Tibial artery (tissue), 4 donors: ENCODE measurements around the gene LRPAP1.

Source experiments
- DNase-seq, 2 donors: peaks; one replicate each; pipeline ENCODE4 v3.0.0-alpha.2; 2019
- H3K27ac ChIP-seq, 2 donors: fragments of 200-600 bp; sonication (generic) in 1 of 2; 1 replicate in 1 of 2; 2 replicates in 1 of 2; pipeline ENCODE4 v1.5.1; 2018 to 2019; ENCODE audit warnings: mild to moderate bottlenecking in 1 of 2
- H3K27me3 ChIP-seq, 2 donors: fragments of 200-600 bp; sonication (generic) in 1 of 2; one replicate each; pipeline versions ENCODE4 v1.5.1 to v1.6.0; 2016 to 2019
- H3K36me3 ChIP-seq, 3 donors: fragments of 200-600 bp; sonication (generic) in 2 of 3; one replicate each; pipeline ENCODE4 v1.5.1; 2016 to 2019; ENCODE audit warnings: mild to moderate bottlenecking in 2 of 3
- H3K4me1 ChIP-seq, 4 donors: fragments of 200-600 bp; sonication (generic) in 2 of 4; 1 replicate in 3 of 4; 2 replicates in 1 of 4; pipeline ENCODE4 v1.5.1; 2016 to 2019
- H3K4me3 ChIP-seq, 2 donors: fragments of 200-600 bp; sonication (generic) in 1 of 2; 1 replicate in 1 of 2; 2 replicates in 1 of 2; pipeline ENCODE4 v1.5.1; 2018 to 2019; ENCODE audit warnings: mild to moderate bottlenecking in 2 of 2
- H3K9me3 ChIP-seq, 3 donors: fragments of 200-600 bp; sonication (generic) in 1 of 3; one replicate each; pipeline ENCODE4 v1.5.1; 2016 to 2019
- intact Hi-C: fragments of 100-400 bp; cut with DNase I; formaldehyde crosslinking; loops from one replicate; pipeline ENCODE4 v1.15.0; 2023; ENCODE audit warnings: low total_unique reads
- TF ChIP-seq, protein P1 (sequence below), 2 experiments: fragments of 200-600 bp in 1 of 2; fragments of 450-650 bp in 1 of 2; IDR thresholded peaks; one replicate each; pipeline ENCODE4 v1.5.1; 2017 to 2019; ENCODE audit warnings: antibody characterized with exemption in 2 of 2, mild to moderate bottlenecking in 1 of 2, moderate library complexity in 1 of 2

LRPAP1 gene

DNA sequence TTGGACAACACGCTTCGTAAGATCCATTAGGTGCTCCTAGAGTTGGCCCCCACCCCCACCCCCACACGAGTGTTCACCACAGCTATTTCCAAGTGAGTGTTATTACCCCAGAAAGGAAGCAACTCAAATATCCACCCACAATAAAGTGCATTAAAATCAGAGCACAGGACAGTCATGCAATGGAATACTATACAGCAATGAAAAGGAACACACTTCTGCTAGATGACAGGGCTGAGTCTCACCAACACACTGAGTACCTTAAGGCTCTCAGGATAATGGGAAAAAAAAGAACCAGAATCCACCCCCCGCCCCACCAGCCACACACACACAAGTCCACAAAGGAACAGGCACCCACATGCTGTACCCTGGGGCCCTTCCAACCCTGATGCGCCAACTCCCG, 21.0 kb downstream of the LRPAP1 start:
- no peak overlapping the region for H3K27ac ChIP-seq
- no peaks in the 10 kb centered on the region for H3K27me3 ChIP-seq
- intact Hi-C loops, result no loop called here
- H3K4me3 ChIP-seq, result no peak overlapping the region
- DNase-seq, result no peak
- TF ChIP-seq, protein P1, sequence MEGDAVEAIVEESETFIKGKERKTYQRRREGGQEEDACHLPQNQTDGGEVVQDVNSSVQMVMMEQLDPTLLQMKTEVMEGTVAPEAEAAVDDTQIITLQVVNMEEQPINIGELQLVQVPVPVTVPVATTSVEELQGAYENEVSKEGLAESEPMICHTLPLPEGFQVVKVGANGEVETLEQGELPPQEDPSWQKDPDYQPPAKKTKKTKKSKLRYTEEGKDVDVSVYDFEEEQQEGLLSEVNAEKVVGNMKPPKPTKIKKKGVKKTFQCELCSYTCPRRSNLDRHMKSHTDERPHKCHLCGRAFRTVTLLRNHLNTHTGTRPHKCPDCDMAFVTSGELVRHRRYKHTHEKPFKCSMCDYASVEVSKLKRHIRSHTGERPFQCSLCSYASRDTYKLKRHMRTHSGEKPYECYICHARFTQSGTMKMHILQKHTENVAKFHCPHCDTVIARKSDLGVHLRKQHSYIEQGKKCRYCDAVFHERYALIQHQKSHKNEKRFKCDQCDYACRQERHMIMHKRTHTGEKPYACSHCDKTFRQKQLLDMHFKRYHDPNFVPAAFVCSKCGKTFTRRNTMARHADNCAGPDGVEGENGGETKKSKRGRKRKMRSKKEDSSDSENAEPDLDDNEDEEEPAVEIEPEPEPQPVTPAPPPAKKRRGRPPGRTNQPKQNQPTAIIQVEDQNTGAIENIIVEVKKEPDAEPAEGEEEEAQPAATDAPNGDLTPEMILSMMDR (IDR thresholded peaks at IDR 0.05), result no peak
- H3K9me3 ChIP-seq, result no peaks in the 10 kb centered on the region
- no peaks in the 10 kb centered on the region for H3K4me1 ChIP-seq
- peaks cover 59 to 97% (median 82%) of the 10 kb centered on the region in 3 donors for H3K36me3 ChIP-seq

DNA sequence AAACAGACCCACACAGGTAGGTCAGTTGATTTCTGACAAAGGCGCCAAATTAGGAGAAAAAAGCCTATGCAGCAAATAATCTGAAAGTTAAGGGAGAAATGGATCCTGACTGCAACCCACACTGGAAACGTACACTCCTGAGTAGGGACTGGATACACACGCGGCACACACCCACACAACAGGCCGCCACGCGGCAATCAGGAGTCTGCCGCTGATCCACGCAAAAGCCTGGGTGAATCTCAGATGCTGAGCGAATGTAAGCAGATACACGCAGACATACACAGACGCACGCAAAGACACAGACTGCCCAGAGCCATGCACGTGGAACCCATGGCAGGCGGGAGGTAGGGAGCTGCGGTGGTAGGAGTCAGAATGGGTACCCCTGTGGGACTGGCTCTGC, 21.7 kb downstream of the LRPAP1 start:
- Histone ChIP-seq H3K9me3 (no peaks in the 10 kb centered on the region), H3K36me3 (peaks cover 52 to 97% (median 80%) of the 10 kb centered on the region in 3 donors), H3K4me1 (no peaks in the 10 kb centered on the region), H3K4me3 (no peak overlapping the region), H3K27ac (no peak overlapping the region), H3K27me3 (no peaks in the 10 kb centered on the region)
- TF ChIP-seq, protein P1 (IDR thresholded peaks at IDR 0.05), result no peak
- no peak for DNase-seq
- intact Hi-C loops, result no loop called here

DNA sequence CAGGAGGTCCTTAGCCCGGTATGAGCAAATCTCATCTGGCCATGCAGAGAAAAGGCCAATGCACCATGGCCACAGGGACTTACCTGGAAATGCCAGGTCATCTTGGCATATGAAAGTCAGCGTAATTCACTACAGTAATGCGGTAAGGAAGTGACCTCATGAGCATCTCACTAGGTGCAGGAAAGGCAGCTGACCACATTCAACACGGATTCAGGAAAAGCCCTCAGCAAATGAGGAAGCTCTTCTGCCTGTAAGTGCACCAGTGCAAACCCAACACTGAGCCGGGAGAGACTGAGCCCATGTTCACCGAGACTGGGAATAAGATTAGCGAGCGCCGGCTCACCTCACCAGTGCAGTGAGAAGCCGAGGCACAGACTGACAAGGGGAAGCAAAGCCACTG, 23.7 kb downstream of the LRPAP1 start:
- H3K27me3 ChIP-seq, result no peaks in the 10 kb centered on the region
- TF ChIP-seq, protein P1 (IDR thresholded peaks at IDR 0.05), result no peak
- no peak overlapping the region for H3K4me3 ChIP-seq
- H3K9me3 ChIP-seq, result no peaks in the 10 kb centered on the region
- intact Hi-C loops, result no loop called here
- no peak for DNase-seq
- no peak overlapping the region for H3K27ac ChIP-seq
- peaks cover 39 to 97% (median 75%) of the 10 kb centered on the region in 3 donors for H3K36me3 ChIP-seq
- H3K4me1 ChIP-seq, result no peaks in the 10 kb centered on the region

DNA sequence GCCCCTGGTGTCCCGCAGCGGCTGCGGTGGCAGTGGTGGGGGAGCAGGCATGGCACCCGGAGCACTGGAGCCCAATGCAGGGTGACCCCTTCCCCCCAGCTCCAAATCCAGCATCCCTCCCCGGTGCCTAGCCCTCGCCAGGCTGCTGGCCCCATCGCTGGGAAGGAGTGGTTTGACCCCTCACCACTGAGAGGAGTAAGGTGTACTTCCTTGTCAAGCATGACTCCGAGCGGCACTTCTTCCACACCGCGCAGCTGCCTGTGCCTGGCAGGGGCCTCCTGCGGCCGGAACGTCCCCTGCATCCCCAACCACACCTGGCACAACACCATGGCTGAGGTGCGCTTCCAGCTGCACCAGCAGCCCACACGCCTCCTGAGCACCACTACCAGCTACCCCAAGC, 27.0 kb downstream of the LRPAP1 start:
- Histone ChIP-seq H3K36me3 (peaks cover 35 to 97% (median 63%) of the 10 kb centered on the region in 3 donors), H3K4me3 (no peak overlapping the region), H3K4me1 (no peaks in the 10 kb centered on the region), H3K9me3 (no peaks in the 10 kb centered on the region), H3K27ac (no peak overlapping the region), H3K27me3 (no peaks in the 10 kb centered on the region)
- DNase-seq, result no peak
- TF ChIP-seq, protein P1 (IDR thresholded peaks at IDR 0.05), result no peak
- intact Hi-C loops, result no loop called here

DNA sequence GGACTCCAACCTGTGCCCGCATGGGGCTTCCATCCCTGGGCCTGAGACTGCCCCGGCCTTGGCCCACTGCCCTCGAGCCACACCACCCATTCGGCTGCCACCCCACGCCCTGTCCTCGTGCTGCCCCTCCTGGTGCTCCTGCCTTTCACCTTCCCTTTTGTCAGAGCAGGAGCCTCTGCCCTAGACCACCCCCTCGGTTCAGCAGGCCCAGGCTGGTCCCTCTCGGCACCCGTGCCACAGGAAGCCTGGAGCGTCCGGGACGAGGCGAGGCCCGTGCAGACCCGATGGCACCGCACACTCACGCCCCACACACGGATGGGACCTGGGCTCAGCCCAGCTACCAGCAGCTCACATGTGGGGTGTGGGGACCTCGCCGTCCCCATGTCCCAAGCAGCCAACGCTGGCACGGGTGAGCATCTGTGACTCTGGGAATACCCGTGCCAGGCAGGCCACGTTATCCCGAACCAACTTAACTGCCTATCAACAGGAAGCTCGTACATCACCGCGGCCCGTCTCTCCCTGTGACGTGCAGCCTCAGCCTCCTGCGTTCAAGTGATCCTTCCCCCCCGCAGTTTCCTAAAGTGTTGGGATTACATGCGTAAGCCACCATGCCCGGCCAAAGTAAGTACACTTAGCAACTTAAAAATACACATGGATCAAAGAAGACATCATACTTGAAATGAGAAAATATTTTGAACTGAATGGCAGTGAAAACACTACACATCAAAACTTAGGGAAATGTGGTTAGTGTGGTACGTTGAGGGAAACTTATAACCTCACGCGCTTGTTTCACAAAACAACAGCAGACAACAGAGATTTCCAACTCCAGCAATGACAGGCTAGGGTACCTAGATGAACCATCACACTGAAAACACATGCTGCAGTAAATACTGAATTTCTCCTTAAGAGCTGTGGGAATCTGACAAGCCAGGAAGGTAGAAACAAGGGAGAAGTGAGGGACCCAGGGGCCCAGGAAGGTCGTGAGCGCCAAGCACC, 29.0 kb downstream of the LRPAP1 start:
- H3K27ac ChIP-seq, result no peak overlapping the region
- DNase-seq, result no peak
- H3K27me3 ChIP-seq, result no peaks in the 10 kb centered on the region
- no peak overlapping the region for H3K4me3 ChIP-seq
- no peaks in the 10 kb centered on the region for H3K4me1 ChIP-seq
- H3K36me3 ChIP-seq, result peaks cover 27 to 97% (median 47%) of the 10 kb centered on the region in 3 donors
- TF ChIP-seq, protein P1 (IDR thresholded peaks at IDR 0.05), result no peak
- intact Hi-C loops, result no loop called here
- no peaks in the 10 kb centered on the region for H3K9me3 ChIP-seq
